OCI-LY7 (cell line): ENCODE measurements around the gene ABCG4. TPM values are rescaled to one million over a fixed set of nuclear protein-coding genes. Genes with fewer than 3 reads are reported as not detected.
A peak's percentile ranks its signal among the peaks of the same experiment; 100 is the strongest.
"Not testable (repeated sequence)": the region's sequence is repeated elsewhere in the genome, so short reads cannot be mapped to it uniquely, and the experiment has no call there.

ENCODE experiments used
- BruUV-seq: library from RNA; stranded (reverse); fragments of 400-500 nt; replicated peaks from 2 replicates; lab custom pipeline; 2021; lab: Mats Ljungman, UMichigan
- CTCF ChIA-PET: fragments of 300-600 bp; sonication (Branson Sonifier 250); formaldehyde crosslinking; loops from one replicate; lab custom pipeline; 2022; ENCODE audit warnings: antibody characterized with exemption; ENCODE audit not compliant: unreplicated experiment; lab: Charles Lee
- POLR2A ChIA-PET: fragments of 300-600 bp; sonication (Branson Sonifier 250); formaldehyde crosslinking; loops from one replicate; lab custom pipeline; 2022; ENCODE audit warnings: antibody characterized with exemption; lab: Charles Lee
- DNase-seq: peaks from one replicate; pipeline ENCODE4 v3.0.0-alpha.2; 2015; ENCODE audit warnings: low spot score
- H2AFZ ChIP-seq: fragments of 200-600 bp; sonication (generic), shearing (Covaris generic); 2 replicates; pipeline ENCODE4 v1.6.1; 2014; ENCODE audit warnings: mild to moderate bottlenecking, antibody characterized with exemption, low read length, moderate library complexity
- H3K27ac ChIP-seq: fragments of 200-600 bp; sonication (generic); 2 replicates; pipeline ENCODE4 v1.5.1; 2014; ENCODE audit warnings: mixed run types, low read depth, mild to moderate bottlenecking, moderate library complexity, low read length, inconsistent platforms; ENCODE audit not compliant: poor library complexity, severe bottlenecking
- H3K36me3 ChIP-seq: fragments of 200-600 bp; sonication (generic); 2 replicates; pipeline ENCODE4 v1.6.1; 2014; ENCODE audit warnings: mild to moderate bottlenecking, antibody characterized with exemption, low read length, moderate library complexity, mixed read lengths; ENCODE audit not compliant: insufficient read depth
- H3K4me1 ChIP-seq: fragments of 200-600 bp; sonication (generic); 2 replicates; pipeline ENCODE4 v1.5.1; 2014; ENCODE audit warnings: mild to moderate bottlenecking, low read length; ENCODE audit not compliant: insufficient read depth, poor library complexity, severe bottlenecking
- H3K4me2 ChIP-seq: fragments of 200-600 bp; sonication (generic); 2 replicates; pipeline ENCODE4 v1.6.1; 2014; ENCODE audit warnings: mild to moderate bottlenecking, low read length
- H3K4me3 ChIP-seq: fragments of 200-600 bp; sonication (generic); 2 replicates; pipeline ENCODE4 v1.5.1; 2014; ENCODE audit warnings: mild to moderate bottlenecking, low read depth, low read length; ENCODE audit not compliant: poor library complexity, severe bottlenecking
- H3K79me2 ChIP-seq: fragments of 200-600 bp; sonication (generic); 2 replicates; pipeline ENCODE4 v1.6.1; 2016; ENCODE audit warnings: low read depth, mild to moderate bottlenecking, low read length, moderate library complexity, mixed read lengths; ENCODE audit not compliant: insufficient read depth
- H3K9me2 ChIP-seq: fragments of 200-600 bp; sonication (generic); 2 replicates; pipeline ENCODE4 v1.6.1; 2016; ENCODE audit warnings: mild to moderate bottlenecking, low read length, mixed read lengths; ENCODE audit not compliant: insufficient read depth
- H3K9me3 ChIP-seq: fragments of 200-600 bp; sonication (generic); 2 replicates; pipeline ENCODE4 v1.6.1; 2014; ENCODE audit warnings: mild to moderate bottlenecking, mixed run types, low read length, mixed read lengths
- H4K20me1 ChIP-seq: fragments of 200-600 bp; sonication (generic); 2 replicates; pipeline ENCODE4 v1.6.1; 2014; ENCODE audit warnings: mild to moderate bottlenecking, antibody characterized with exemption, low read length, moderate library complexity, mixed read lengths; ENCODE audit not compliant: insufficient read depth
- EZH2phosphoT487 ChIP-seq: fragments of 200-600 bp; sonication (generic); IDR thresholded peaks from 2 replicates; pipeline ENCODE4 v1.6.1; 2018; ENCODE audit warnings: low read depth, borderline replicate concordance, mild to moderate bottlenecking, mixed run types, antibody characterized with exemption, low read length, moderate library complexity, mixed read lengths
- intact Hi-C: fragments of 100-400 bp; cut with micrococcal nuclease; formaldehyde crosslinking; loops from one replicate; pipeline ENCODE4 v1.10.0; 2022; ENCODE audit not compliant: unreplicated experiment
- total RNA-seq, 2 experiments: library from RNA; depleted of rRNA in 1 of 2; stranded (reverse); fragments of >200 nt in 1 of 2; shearing (Covaris generic) in 1 of 2; gene quantifications; 2 replicates each; pipeline ENCODE4 v1.2.3, GENCODE V29; 2014 to 2022
- TF ChIP-seq, protein P1 (sequence below): fragments of 200-600 bp; sonication (generic); conservative IDR thresholded peaks from 2 replicates; pipeline ENCODE4 v1.5.1; 2014; ENCODE audit warnings: mild to moderate bottlenecking, antibody characterized with exemption, low read length, moderate library complexity, mixed read lengths

Gene ABCG4
- total RNA-seq, 2 experiments from 2014 or later = not detected

- peak within 1 kb of the TSS; percentile 84 for H2AFZ ChIP-seq
- POLR2A ChIA-PET = interaction anchor here (0.5 to 1.8 kb wide), 10 partner anchors 9 to 220 kb away, joined by 3 to 8 read pairs (median 4); partner anchors contain the start of genes HMBS, HYOU1 and VPS11
- intact Hi-C loops = loop anchor here (2.0 to 5.0 kb wide), 4 partner anchors 45 to 220 kb away; partner anchors contain the start of genes HYOU1, RPS25 and TRAPPC4
- H3K9me2 ChIP-seq = no peaks in the 10 kb centered on the region
- peaks cover 20% of the 10 kb centered on the region for H3K79me2 ChIP-seq
- peak within 1 kb of the TSS; percentile 100 for H3K4me2 ChIP-seq
- H4K20me1 ChIP-seq = no peaks in the 10 kb centered on the region
- peak; percentile 93 for DNase-seq
- peak within 1 kb of the TSS; percentile 88 for H3K4me3 ChIP-seq
- BruUV-seq = no TSS peak
- TF ChIP-seq, protein P1, sequence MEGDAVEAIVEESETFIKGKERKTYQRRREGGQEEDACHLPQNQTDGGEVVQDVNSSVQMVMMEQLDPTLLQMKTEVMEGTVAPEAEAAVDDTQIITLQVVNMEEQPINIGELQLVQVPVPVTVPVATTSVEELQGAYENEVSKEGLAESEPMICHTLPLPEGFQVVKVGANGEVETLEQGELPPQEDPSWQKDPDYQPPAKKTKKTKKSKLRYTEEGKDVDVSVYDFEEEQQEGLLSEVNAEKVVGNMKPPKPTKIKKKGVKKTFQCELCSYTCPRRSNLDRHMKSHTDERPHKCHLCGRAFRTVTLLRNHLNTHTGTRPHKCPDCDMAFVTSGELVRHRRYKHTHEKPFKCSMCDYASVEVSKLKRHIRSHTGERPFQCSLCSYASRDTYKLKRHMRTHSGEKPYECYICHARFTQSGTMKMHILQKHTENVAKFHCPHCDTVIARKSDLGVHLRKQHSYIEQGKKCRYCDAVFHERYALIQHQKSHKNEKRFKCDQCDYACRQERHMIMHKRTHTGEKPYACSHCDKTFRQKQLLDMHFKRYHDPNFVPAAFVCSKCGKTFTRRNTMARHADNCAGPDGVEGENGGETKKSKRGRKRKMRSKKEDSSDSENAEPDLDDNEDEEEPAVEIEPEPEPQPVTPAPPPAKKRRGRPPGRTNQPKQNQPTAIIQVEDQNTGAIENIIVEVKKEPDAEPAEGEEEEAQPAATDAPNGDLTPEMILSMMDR = no peak
- no peak for TF ChIP-seq EZH2phosphoT487
- CTCF ChIA-PET = interaction anchor here (0.7 to 0.8 kb wide), 4 partner anchors 105 to 242 kb away, joined by 3 to 7 read pairs (median 6); no protein-coding TSS in a partner anchor
- no peaks in the 10 kb centered on the region for H3K9me3 ChIP-seq
- H3K27ac ChIP-seq = peak within 1 kb of the TSS; percentile 86
- peaks cover 21% of the 10 kb centered on the region for H3K36me3 ChIP-seq
- peaks cover 49% of the 10 kb centered on the region for H3K4me1 ChIP-seq
Observed at GRCh38 chr11:119101759-119102423, 47.0 kb upstream of the ABCG4 start, which contains the start of gene DPAGT1. TSS of gene DPAGT1 (minus strand) at chr11:119101853. CDS start at chr11:119101655, 198 bp downstream.

DNA sequence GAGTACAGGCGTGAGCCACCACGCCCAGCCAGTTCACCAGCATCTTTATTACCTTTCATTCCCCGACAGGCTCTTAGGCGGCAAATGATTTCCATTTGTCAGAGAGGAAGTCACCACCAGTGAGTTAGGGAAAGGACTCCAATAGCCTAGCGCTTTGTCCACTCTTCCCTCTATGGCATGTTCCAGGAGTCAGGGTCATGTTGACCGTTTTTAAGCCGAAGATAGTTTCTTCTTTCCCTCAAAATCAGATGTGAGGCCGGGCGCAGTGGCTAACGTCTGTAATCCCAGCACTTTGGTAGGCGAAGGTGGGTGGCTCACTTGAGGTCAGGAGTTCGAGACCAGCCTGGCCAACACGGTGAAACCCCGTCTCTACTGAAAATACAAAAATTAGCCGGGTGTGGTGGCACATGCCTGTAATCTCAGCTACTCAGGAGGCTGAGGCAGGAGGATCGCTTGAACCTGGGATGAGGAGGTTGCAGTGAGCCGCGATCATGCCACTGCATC, 45.6 kb upstream of the ABCG4 start:
- peak overlapping the region; percentile 100 for H3K4me2 ChIP-seq
- peak overlapping the region; percentile 86 for H3K27ac ChIP-seq
- H4K20me1 ChIP-seq, H3K9me3 ChIP-seq, H3K36me3 ChIP-seq, CTCF ChIA-PET, DNase-seq, BruUV-seq, H3K9me2 ChIP-seq: not testable (repeated sequence)
- H3K4me3 ChIP-seq = peak overlapping the region; percentile 88
- peak overlapping the region; percentile 84; the same call in 1 of the 2 replicates for H2AFZ ChIP-seq
- intact Hi-C loops = loop anchor here (2.0 to 5.0 kb wide), 4 partner anchors 46 to 219 kb away; partner anchors contain the start of genes HYOU1, RPS25 and TRAPPC4
- peaks cover 36% of the 10 kb centered on the region for H3K4me1 ChIP-seq
- H3K79me2 ChIP-seq = peaks cover 20% of the 10 kb centered on the region
- POLR2A ChIA-PET = interaction anchor here (0.6 to 1.8 kb wide), 6 partner anchors 18 to 217 kb away, joined by 3 to 8 read pairs (median 6); partner anchors contain the start of genes HMBS, HYOU1 and VPS11

DNA sequence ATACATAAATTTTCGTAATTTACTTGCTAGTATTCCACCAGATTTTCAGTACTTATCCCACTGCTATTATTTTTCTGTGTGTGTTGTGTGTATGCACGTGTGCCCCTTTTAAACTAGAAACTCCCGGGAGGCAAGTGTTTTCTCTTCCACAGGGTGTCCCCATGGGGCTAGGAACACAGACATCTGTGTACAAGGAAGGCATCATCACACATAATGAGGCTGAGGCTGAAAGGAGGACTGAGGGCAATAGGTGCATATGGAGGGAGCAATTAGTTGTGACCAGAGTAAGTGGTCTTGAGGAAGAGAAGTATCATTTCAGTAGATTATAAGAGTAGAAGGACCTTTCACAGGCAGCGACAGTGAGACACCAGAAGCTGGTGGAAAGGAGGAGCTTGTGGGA, 45.1 kb upstream of the ABCG4 start:
- ChIA-PET CTCF (no interaction called here), POLR2A (interaction anchor here (0.6 kb wide), 2 partner anchors 19 to 23 kb away, joined by 4 to 7 read pairs; no protein-coding TSS in a partner anchor)
- Histone ChIP-seq H3K4me3 (no peak overlapping the region), H3K4me1 (peaks cover 36% of the 10 kb centered on the region), H2AFZ (no peak overlapping the region), H3K9me3 (no peaks in the 10 kb centered on the region), H3K79me2 (peaks cover 24% of the 10 kb centered on the region), H3K9me2 (no peaks in the 10 kb centered on the region), H3K27ac (no peak overlapping the region), H4K20me1 (no peaks in the 10 kb centered on the region), H3K36me3 (peaks cover 2% of the 10 kb centered on the region), H3K4me2 (peak overlapping the region; percentile 100)
- TF ChIP-seq EZH2phosphoT487 = no peak
- TF ChIP-seq, protein P1 = peak; percentile 51
- BruUV-seq = no TSS peak
- DNase-seq = no peak
- intact Hi-C loops = loop anchor here (2.0 to 5.0 kb wide), 4 partner anchors 47 to 219 kb away; partner anchors contain the start of genes HYOU1, RPS25 and TRAPPC4
